Sigmoid colon (tissue), 4 donors: Measurements from ENCODE around the gene IPO13.

Experiments
- POLR2A ChIP-seq, 2 donors: fragments of 450-650 bp; IDR thresholded peaks; one replicate each; pipeline ENCODE4 v1.6.1; 2016; ENCODE audit warnings: antibody characterized with exemption in 2 of 2, mild to moderate bottlenecking in 2 of 2, moderate library complexity in 2 of 2
- POLR2AphosphoS5 ChIP-seq, 4 donors: sonication (generic); formaldehyde crosslinking; IDR thresholded peaks; one replicate each; pipeline ENCODE4 v1.6.1; 2017; ENCODE audit warnings: antibody characterized with exemption in 4 of 4
- TF ChIP-seq, protein P1 (sequence below), 4 experiments: fragments of 450-650 bp in 3 of 4; fragments of 200-600 bp in 1 of 4; IDR thresholded peaks; one replicate each; pipeline ENCODE4 v1.5.1; 2016 to 2019; ENCODE audit warnings: antibody characterized with exemption in 4 of 4, mild to moderate bottlenecking in 3 of 4, moderate library complexity in 2 of 4

DNA sequence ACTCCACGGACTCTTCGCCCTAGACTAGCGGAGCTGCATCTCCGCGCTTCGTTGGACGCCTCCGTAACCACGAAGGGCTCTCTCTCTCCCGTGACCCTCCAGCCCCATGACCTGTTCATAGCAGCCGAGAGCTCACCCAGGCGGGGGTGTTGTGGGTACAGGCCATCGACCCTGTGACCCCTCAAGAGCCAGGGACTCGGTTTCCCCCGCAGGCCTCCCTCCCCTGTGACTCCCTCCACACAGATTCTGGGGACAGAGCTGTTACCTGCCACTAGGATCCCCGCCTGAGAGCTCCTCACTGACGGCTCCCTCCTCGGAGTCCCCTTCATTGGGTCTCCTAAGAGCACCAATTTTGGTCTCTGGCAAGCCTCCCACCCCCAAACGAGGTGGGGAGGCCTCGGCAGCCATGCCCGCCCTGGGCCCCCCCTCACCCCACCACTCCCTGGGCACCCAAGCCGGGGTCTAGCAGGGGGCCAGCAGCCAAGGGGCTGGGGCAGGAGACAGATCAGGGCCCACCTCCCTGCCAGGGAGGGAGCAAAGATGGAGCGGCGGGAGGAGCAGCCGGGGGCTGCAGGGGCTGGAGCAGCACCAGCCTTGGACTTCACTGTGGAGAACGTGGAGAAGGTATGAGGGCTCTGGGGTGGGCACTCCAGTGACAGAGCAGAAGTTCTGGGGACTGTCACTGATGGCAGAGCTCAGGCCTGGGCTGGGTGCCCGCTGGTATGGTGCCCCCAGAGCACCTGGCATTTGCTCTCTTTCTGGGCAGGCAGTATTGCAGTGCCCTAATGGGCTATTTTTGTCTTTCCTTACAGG lies 517 bp downstream of the IPO13 start:
- TF ChIP-seq, protein P1, sequence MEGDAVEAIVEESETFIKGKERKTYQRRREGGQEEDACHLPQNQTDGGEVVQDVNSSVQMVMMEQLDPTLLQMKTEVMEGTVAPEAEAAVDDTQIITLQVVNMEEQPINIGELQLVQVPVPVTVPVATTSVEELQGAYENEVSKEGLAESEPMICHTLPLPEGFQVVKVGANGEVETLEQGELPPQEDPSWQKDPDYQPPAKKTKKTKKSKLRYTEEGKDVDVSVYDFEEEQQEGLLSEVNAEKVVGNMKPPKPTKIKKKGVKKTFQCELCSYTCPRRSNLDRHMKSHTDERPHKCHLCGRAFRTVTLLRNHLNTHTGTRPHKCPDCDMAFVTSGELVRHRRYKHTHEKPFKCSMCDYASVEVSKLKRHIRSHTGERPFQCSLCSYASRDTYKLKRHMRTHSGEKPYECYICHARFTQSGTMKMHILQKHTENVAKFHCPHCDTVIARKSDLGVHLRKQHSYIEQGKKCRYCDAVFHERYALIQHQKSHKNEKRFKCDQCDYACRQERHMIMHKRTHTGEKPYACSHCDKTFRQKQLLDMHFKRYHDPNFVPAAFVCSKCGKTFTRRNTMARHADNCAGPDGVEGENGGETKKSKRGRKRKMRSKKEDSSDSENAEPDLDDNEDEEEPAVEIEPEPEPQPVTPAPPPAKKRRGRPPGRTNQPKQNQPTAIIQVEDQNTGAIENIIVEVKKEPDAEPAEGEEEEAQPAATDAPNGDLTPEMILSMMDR (IDR thresholded peaks at IDR 0.05): no peak
- TF ChIP-seq POLR2A (IDR thresholded peaks at IDR 0.05) (no peak), POLR2AphosphoS5 (IDR thresholded peaks at IDR 0.05) (no peak)
